CD14-positive monocyte (primary cell): ENCODE results near the gene ASCL2. TPM values are rescaled to one million over a fixed set of nuclear protein-coding genes. Genes with fewer than 3 reads are reported as not detected.

Experiments
- DNase-seq, 3 donors: peaks; one replicate each; pipeline ENCODE4 v3.0.0-alpha.2; 2011 to 2022
- H2AFZ ChIP-seq: 2 replicates; pipeline ENCODE4 v1.6.0; 2012; ENCODE audit warnings: mild to moderate bottlenecking, low read depth, low read length, inconsistent platforms; ENCODE audit not compliant: insufficient read depth, poor library complexity, severe bottlenecking
- H3K27ac ChIP-seq, 2 donors: 1 replicate in 1 of 2; 2 replicates in 1 of 2; pipeline ENCODE4 v1.5.1; 2012 to 2013; ENCODE audit warnings: low read length in 2 of 2, control low read depth in 1 of 2, inconsistent platforms in 1 of 2, low read depth in 1 of 2, mild to moderate bottlenecking in 1 of 2
- H3K27me3 ChIP-seq, 2 donors: one replicate each; pipeline versions ENCODE4 v1.6.0 to v1.6.1; 2011 to 2013; ENCODE audit warnings: low read length in 2 of 2; ENCODE audit not compliant: control insufficient read depth in 2 of 2, insufficient read depth in 2 of 2
- H3K36me3 ChIP-seq, 2 donors: replicated peaks in 1 of 2; 1 replicate in 1 of 2; 2 replicates in 1 of 2; pipeline versions ENCODE4 v1.5.1 to v1.6.1; 2012 to 2013; ENCODE audit warnings: low read length in 2 of 2, control low read depth in 1 of 2, inconsistent platforms in 1 of 2, mild to moderate bottlenecking in 1 of 2; ENCODE audit not compliant: insufficient read depth in 2 of 2, control insufficient read depth in 1 of 2
- H3K4me1 ChIP-seq, 2 donors: 1 replicate in 1 of 2; 2 replicates in 1 of 2; pipeline versions ENCODE4 v1.5.1 to v1.6.1; 2012 to 2013; ENCODE audit warnings: low read length in 2 of 2, control low read depth in 1 of 2, inconsistent platforms in 1 of 2, mild to moderate bottlenecking in 1 of 2, moderate library complexity in 1 of 2; ENCODE audit not compliant: insufficient read depth in 2 of 2, control insufficient read depth in 1 of 2
- H3K4me2 ChIP-seq: replicated peaks from 2 replicates; pipeline ENCODE3; 2012; ENCODE audit warnings: low read length, moderate library complexity, mild to moderate bottlenecking; ENCODE audit not compliant: poor library complexity, severe bottlenecking; ENCODE audit errors: extremely low read depth
- H3K4me3 ChIP-seq, 3 experiments: fragments of 200-600 bp in 1 of 3; sonication (generic) in 1 of 3; replicated peaks in 1 of 3; 1 replicate in 2 of 3; 2 replicates in 1 of 3; pipeline ENCODE4 v1.5.1; 2011 to 2013; ENCODE audit warnings: low read length in 3 of 3, mild to moderate bottlenecking in 3 of 3, control low read depth in 2 of 3, low read depth in 2 of 3, inconsistent platforms in 1 of 3, moderate library complexity in 1 of 3
- H3K79me2 ChIP-seq: 2 replicates; pipeline ENCODE4 v1.6.0; 2012; ENCODE audit warnings: mild to moderate bottlenecking, control low read depth, inconsistent platforms, low read length, moderate library complexity; ENCODE audit not compliant: insufficient read depth
- H3K9ac ChIP-seq: 2 replicates; pipeline ENCODE4 v1.6.0; 2017; ENCODE audit warnings: low read length, mild to moderate bottlenecking; ENCODE audit not compliant: insufficient read depth, poor library complexity, severe bottlenecking
- H3K9me3 ChIP-seq, 2 donors: replicated peaks in 1 of 2; 1 replicate in 1 of 2; 2 replicates in 1 of 2; pipeline versions ENCODE4 v1.5.1 to v1.6.1; 2012 to 2013; ENCODE audit warnings: low read length in 2 of 2, control low read depth in 1 of 2; ENCODE audit not compliant: control insufficient read depth in 1 of 2, insufficient read depth in 1 of 2
- H4K20me1 ChIP-seq: 2 replicates; pipeline ENCODE4 v1.6.0; 2012; ENCODE audit warnings: mild to moderate bottlenecking, low read length, control low read depth, moderate library complexity; ENCODE audit not compliant: insufficient read depth
- H3K27ac Mint-ChIP-seq, 7 donors: one replicate each; pipeline ENCODE4 v1.8.0; 2020; ENCODE audit warnings: mild to moderate bottlenecking in 7 of 7, mixed read lengths in 7 of 7, moderate library complexity in 6 of 7, inconsistent platforms in 2 of 7
- H3K27me3 Mint-ChIP-seq, 3 donors: one replicate each; pipeline ENCODE4 v1.8.0; 2021 to 2022; ENCODE audit warnings: low read depth in 3 of 3, mild to moderate bottlenecking in 3 of 3, mixed read lengths in 3 of 3, moderate library complexity in 3 of 3, inconsistent platforms in 1 of 3
- H3K36me3 Mint-ChIP-seq, 2 donors: one replicate each; pipeline ENCODE4 v1.8.0; 2020; ENCODE audit warnings: mixed read lengths in 2 of 2, inconsistent platforms in 1 of 2, mild to moderate bottlenecking in 1 of 2
- H3K4me1 Mint-ChIP-seq: one replicate; pipeline ENCODE4 v1.8.0; 2020; ENCODE audit warnings: mild to moderate bottlenecking, mixed read lengths
- H3K4me3 Mint-ChIP-seq, 2 donors: one replicate each; pipeline ENCODE4 v1.8.0; 2020; ENCODE audit warnings: mild to moderate bottlenecking in 2 of 2, mixed read lengths in 2 of 2, moderate library complexity in 1 of 2
- H3K9me3 Mint-ChIP-seq, 7 donors: one replicate each; pipeline ENCODE4 v1.8.0; 2020 to 2022; ENCODE audit warnings: mixed read lengths in 7 of 7, mild to moderate bottlenecking in 6 of 7, moderate library complexity in 6 of 7, inconsistent platforms in 2 of 7
- WGBS: methylation state at CpG from one replicate; pipeline ENCODE4 v1.1.5; 2013; ENCODE audit warnings: missing lambda C conversion rate; ENCODE audit not compliant: insufficient coverage; 5-methylcytosine and 5-hydroxymethylcytosine counted together
- intact Hi-C, 2 donors: fragments of 100-400 bp; cut with micrococcal nuclease; formaldehyde crosslinking; loops; one replicate each; pipeline versions ENCODE4 v1.15.0 to v1.15.1; 2023
- polyA plus RNA-seq, 3 donors: library from polyadenylated mRNA; depleted of rRNA in 1 of 3; unstranded in 2 of 3; stranded (reverse) in 1 of 3; fragments of 300-500 nt in 2 of 3; fragments of >200 nt in 1 of 3; fragmentation: Illumina TruSeq in 2 of 3; gene quantifications; 1 replicate in 2 of 3; 2 replicates in 1 of 3; pipeline ENCODE4 v1.2.3, GENCODE V29; 2012 to 2021
- TF ChIP-seq, protein P1 (sequence below): fragments of 200-600 bp; IDR thresholded peaks from one replicate; pipeline ENCODE4 v1.8.0; 2022; ENCODE audit warnings: antibody characterized with exemption, mild to moderate bottlenecking

ASCL2 gene
- polyA plus RNA-seq, 3 donors, result 5.7 to 11.4 (median 8.3) TPM

GRCh38 chr11:2273311-2273710 is 2.9 kb upstream of the ASCL2 start:
- H3K36me3 ChIP-seq, result no peaks in the 10 kb centered on the region
- no peak overlapping the region for H2AFZ ChIP-seq
- H3K27ac ChIP-seq, result no peak overlapping the region
- Mint-ChIP-seq H3K4me1 (peaks cover 14% of the 10 kb centered on the region), H3K9me3 (peaks cover 2 to 14% (median 8%) of the 10 kb centered on the region in 7 donors), H3K27ac (peak overlapping the region in 1 of 7 donors; percentile 23), H3K36me3 (no peaks in the 10 kb centered on the region), H3K4me3 (peak overlapping the region in 1 of 2 donors; percentile 43), H3K27me3 (peaks cover 14 to 42% (median 20%) of the 10 kb centered on the region in 3 donors)
- peaks cover 19 to 32% of the 10 kb centered on the region in 2 donors for H3K4me1 ChIP-seq
- no peak overlapping the region for H3K9ac ChIP-seq
- peaks cover 0 to 2% of the 10 kb centered on the region in 2 donors for H3K9me3 ChIP-seq
- intact Hi-C loops, result no loop called here
- H3K4me3 ChIP-seq, result no peak overlapping the region
- H3K4me2 ChIP-seq, result no peak overlapping the region
- no peaks in the 10 kb centered on the region for H3K79me2 ChIP-seq
- peaks cover 0 to 14% of the 10 kb centered on the region in 2 donors for H3K27me3 ChIP-seq
- no peaks in the 10 kb centered on the region for H4K20me1 ChIP-seq
- TF ChIP-seq, protein P1, sequence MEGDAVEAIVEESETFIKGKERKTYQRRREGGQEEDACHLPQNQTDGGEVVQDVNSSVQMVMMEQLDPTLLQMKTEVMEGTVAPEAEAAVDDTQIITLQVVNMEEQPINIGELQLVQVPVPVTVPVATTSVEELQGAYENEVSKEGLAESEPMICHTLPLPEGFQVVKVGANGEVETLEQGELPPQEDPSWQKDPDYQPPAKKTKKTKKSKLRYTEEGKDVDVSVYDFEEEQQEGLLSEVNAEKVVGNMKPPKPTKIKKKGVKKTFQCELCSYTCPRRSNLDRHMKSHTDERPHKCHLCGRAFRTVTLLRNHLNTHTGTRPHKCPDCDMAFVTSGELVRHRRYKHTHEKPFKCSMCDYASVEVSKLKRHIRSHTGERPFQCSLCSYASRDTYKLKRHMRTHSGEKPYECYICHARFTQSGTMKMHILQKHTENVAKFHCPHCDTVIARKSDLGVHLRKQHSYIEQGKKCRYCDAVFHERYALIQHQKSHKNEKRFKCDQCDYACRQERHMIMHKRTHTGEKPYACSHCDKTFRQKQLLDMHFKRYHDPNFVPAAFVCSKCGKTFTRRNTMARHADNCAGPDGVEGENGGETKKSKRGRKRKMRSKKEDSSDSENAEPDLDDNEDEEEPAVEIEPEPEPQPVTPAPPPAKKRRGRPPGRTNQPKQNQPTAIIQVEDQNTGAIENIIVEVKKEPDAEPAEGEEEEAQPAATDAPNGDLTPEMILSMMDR, result no peak
- no peak for DNase-seq
- WGBS, result 97% methylated on average over 11 of the region's 15 CpGs

GRCh38 chr11:2272946-2273280 is 2.5 kb upstream of the ASCL2 start:
- no peak overlapping the region for H3K9ac ChIP-seq
- H3K9me3 ChIP-seq, result peaks cover 0 to 2% of the 10 kb centered on the region in 2 donors
- Mint-ChIP-seq H3K4me1 (peaks cover 18% of the 10 kb centered on the region), H3K27ac (no peak overlapping the region), H3K27me3 (peaks cover 16 to 40% (median 18%) of the 10 kb centered on the region in 3 donors), H3K4me3 (peak overlapping the region in 1 of 2 donors; percentile 28), H3K9me3 (peaks cover 2 to 13% (median 6%) of the 10 kb centered on the region in 7 donors), H3K36me3 (peaks cover 3% of the 10 kb centered on the region in 2 donors)
- no peak for DNase-seq
- peaks cover 23 to 36% of the 10 kb centered on the region in 2 donors for H3K4me1 ChIP-seq
- 100% methylated on average over 7 of the region's 7 CpGs for WGBS
- no peak overlapping the region for H3K27ac ChIP-seq
- H4K20me1 ChIP-seq, result no peaks in the 10 kb centered on the region
- H2AFZ ChIP-seq, result no peak overlapping the region
- peaks cover 0 to 14% of the 10 kb centered on the region in 2 donors for H3K27me3 ChIP-seq
- intact Hi-C loops, result no loop called here
- TF ChIP-seq, protein P1, result no peak
- no peak overlapping the region for H3K4me2 ChIP-seq
- no peaks in the 10 kb centered on the region for H3K36me3 ChIP-seq
- H3K79me2 ChIP-seq, result no peaks in the 10 kb centered on the region
- H3K4me3 ChIP-seq, result no peak overlapping the region
